Measurements from ENCODE around the gene ANKRD2.

GRCh38 chr10:97547962-97548361, 24.6 kb upstream of the ANKRD2 start:
- TF ChIP-seq CTCF (IDR thresholded peaks at IDR 0.05) (no peak), POLR2A (IDR thresholded peaks at IDR 0.05) (no peak)

All from right lobe of liver (tissue), 4 donors.